Gastrocnemius medialis (tissue), 4 donors: Measurements from ENCODE around the gene GARIN5B. TPM values are rescaled to one million over a fixed set of nuclear protein-coding genes. Genes with fewer than 3 reads are reported as not detected.
"Not testable (repeated sequence)": the region's sequence is repeated elsewhere in the genome, so short reads cannot be mapped to it uniquely, and the experiment has no call there.

Experiments
- ATAC-seq, 2 donors: fragments of 150-250 bp; one replicate each; pipeline ENCODE4 v1.9.1; 2016
- DNase-seq, 2 donors: peaks; one replicate each; pipeline ENCODE4 v3.0.0-alpha.2; 2019
- H3K27ac ChIP-seq, 4 donors: fragments of 200-600 bp; sonication (generic); 1 replicate in 1 of 4; 2 replicates in 3 of 4; pipeline ENCODE4 v1.5.1; 2016 to 2018; ENCODE audit warnings: mild to moderate bottlenecking in 2 of 4, moderate library complexity in 1 of 4
- H3K27me3 ChIP-seq, 3 donors: fragments of 200-600 bp; sonication (generic) in 2 of 3; 1 replicate in 1 of 3; 2 replicates in 2 of 3; pipeline versions ENCODE4 v1.5.1 to v1.6.0; 2016 to 2019; ENCODE audit warnings: mild to moderate bottlenecking in 1 of 3, moderate library complexity in 1 of 3
- H3K36me3 ChIP-seq, 2 donors: fragments of 200-600 bp; sonication (generic) in 1 of 2; one replicate each; pipeline ENCODE4 v1.5.1; 2017 to 2018
- H3K4me1 ChIP-seq, 2 donors: fragments of 200-600 bp; sonication (generic) in 1 of 2; one replicate each; pipeline ENCODE4 v1.5.1; 2016 to 2017; ENCODE audit warnings: mild to moderate bottlenecking in 2 of 2
- H3K4me3 ChIP-seq, 4 donors: fragments of 200-600 bp; sonication (generic) in 3 of 4; 1 replicate in 1 of 4; 2 replicates in 3 of 4; pipeline ENCODE4 v1.5.1; 2016 to 2019; ENCODE audit warnings: mild to moderate bottlenecking in 2 of 4
- H3K9me3 ChIP-seq, 3 donors: fragments of 200-600 bp; sonication (generic) in 2 of 3; 1 replicate in 1 of 3; 2 replicates in 2 of 3; pipeline ENCODE4 v1.5.1; 2016 to 2019
- CTCF ChIP-seq, 5 experiments: fragments of 450-650 bp in 3 of 5; fragments of 200-600 bp in 2 of 5; sonication (generic) in 2 of 5; IDR thresholded peaks in 4 of 5; conservative IDR thresholded peaks in 1 of 5; 1 replicate in 4 of 5; 2 replicates in 1 of 5; pipeline ENCODE4 v1.5.1; 2016 to 2019; ENCODE audit warnings: antibody characterized with exemption in 5 of 5, mild to moderate bottlenecking in 3 of 5, moderate library complexity in 3 of 5
- POLR2A ChIP-seq, 2 donors: fragments of 450-650 bp; IDR thresholded peaks; one replicate each; pipeline ENCODE4 v1.6.1; 2017; ENCODE audit warnings: antibody characterized with exemption in 2 of 2, mild to moderate bottlenecking in 2 of 2, moderate library complexity in 2 of 2
- in situ Hi-C, 4 donors: fragments of 200-750 bp; cut with MboI; loops; one replicate each; pipeline versions ENCODE4 v1.15.0 to v1.8.0; 2017; ENCODE audit warnings: low sequenced_read_pairs in 4 of 4
- intact Hi-C: fragments of 100-400 bp; cut with DNase I; formaldehyde crosslinking; loops from one replicate; pipeline ENCODE4 v1.15.1; 2023; ENCODE audit warnings: low total_unique reads
- total RNA-seq, 4 donors: library from RNA; depleted of rRNA; stranded (reverse); fragments of >200 nt; gene quantifications; one replicate each; pipeline versions ENCODE4 v1.1.0 to v1.2.3, GENCODE V29; 2016

The GARIN5B gene
- total RNA-seq, 4 donors from 2014 or later, result not detected

GRCh38 chr19:55405638-55406037 lies 42.6 kb upstream of the GARIN5B start:
- H3K27me3 ChIP-seq, result no peaks in the 10 kb centered on the region
- no peak for DNase-seq
- in situ Hi-C loops (loop anchor here in 1 of 4 donors (25.0 kb wide), 2 partner anchors 118 to 268 kb away; partner anchors contain the start of genes BRSK1, HSPBP1 and TNNT1), intact Hi-C loops (loop anchor here (2.0 to 5.0 kb wide), 3 partner anchors 21 to 217 kb away; partner anchors contain the start of genes C19orf85, ISOC2, RPL28 and TMEM238)
- H3K27ac ChIP-seq, result no peak overlapping the region
- TF ChIP-seq CTCF (IDR thresholded peaks at IDR 0.05 in 4 of 5, conservative IDR thresholded peaks at IDR 0.05 in 1 of 5), result no peak
- no peak for TF ChIP-seq POLR2A (IDR thresholded peaks at IDR 0.05)
- H3K4me3 ChIP-seq, result no peak overlapping the region
- no peak for ATAC-seq
- no peaks in the 10 kb centered on the region for H3K9me3 ChIP-seq
- H3K36me3 ChIP-seq, result peaks cover 0 to 18% of the 10 kb centered on the region in 2 donors
- H3K4me1 ChIP-seq, result peaks cover 0 to 15% of the 10 kb centered on the region in 2 donors

GRCh38 chr19:55402509-55402908 lies 39.4 kb upstream of the GARIN5B start:
- Histone ChIP-seq H3K4me3 (no peak overlapping the region), H3K36me3 (peaks cover 0 to 18% of the 10 kb centered on the region in 2 donors), H3K27me3 (no peaks in the 10 kb centered on the region), H3K9me3 (no peaks in the 10 kb centered on the region), H3K4me1 (peaks cover 0 to 10% of the 10 kb centered on the region in 2 donors), H3K27ac (no peak overlapping the region)
- DNase-seq (no peak), ATAC-seq (no peak)
- TF ChIP-seq POLR2A (IDR thresholded peaks at IDR 0.05) (no peak), CTCF (IDR thresholded peaks at IDR 0.05 in 4 of 5, conservative IDR thresholded peaks at IDR 0.05 in 1 of 5) (no peak)
- intact Hi-C loops (no loop called here), in situ Hi-C loops (loop anchor here in 1 of 4 donors (25.0 kb wide), 2 partner anchors 115 to 265 kb away; partner anchors contain the start of genes BRSK1, HSPBP1 and TNNT1)

- peaks cover 0 to 18% of the 10 kb centered on the region in 2 donors for H3K36me3 ChIP-seq
- H3K27me3 ChIP-seq, DNase-seq, H3K4me3 ChIP-seq, H3K27ac ChIP-seq, H3K9me3 ChIP-seq, intact Hi-C loops, ATAC-seq, H3K4me1 ChIP-seq: not testable (repeated sequence)
- in situ Hi-C loops, result loop anchor here in 1 of 4 donors (25.0 kb wide), 2 partner anchors 114 to 264 kb away; partner anchors contain the start of genes BRSK1, HSPBP1 and TNNT1
Measured at GRCh38 chr19:55401390-55401789, 38.3 kb upstream of the GARIN5B start.

- Histone ChIP-seq H3K4me3 (no peak overlapping the region), H3K36me3 (peaks cover 0 to 18% of the 10 kb centered on the region in 2 donors), H3K9me3 (no peaks in the 10 kb centered on the region), H3K27ac (no peak overlapping the region), H3K27me3 (no peaks in the 10 kb centered on the region), H3K4me1 (no peaks in the 10 kb centered on the region)
- intact Hi-C loops (no loop called here), in situ Hi-C loops (loop anchor here in 1 of 4 donors (25.0 kb wide), 2 partner anchors 113 to 263 kb away; partner anchors contain the start of genes BRSK1, HSPBP1 and TNNT1)
- no peak for TF ChIP-seq POLR2A (IDR thresholded peaks at IDR 0.05)
- no peak for TF ChIP-seq CTCF (IDR thresholded peaks at IDR 0.05 in 4 of 5, conservative IDR thresholded peaks at IDR 0.05 in 1 of 5)
- no peak for ATAC-seq
- no peak for DNase-seq
Measured at GRCh38 chr19:55400281-55401087, 37.4 kb upstream of the GARIN5B start.

- Histone ChIP-seq H3K4me3 (no peak overlapping the region), H3K27ac (no peak overlapping the region), H3K27me3 (no peaks in the 10 kb centered on the region), H3K36me3 (peaks cover 0 to 18% of the 10 kb centered on the region in 2 donors), H3K9me3 (no peaks in the 10 kb centered on the region), H3K4me1 (no peaks in the 10 kb centered on the region)
- TF ChIP-seq CTCF (IDR thresholded peaks at IDR 0.05 in 4 of 5, conservative IDR thresholded peaks at IDR 0.05 in 1 of 5) (no peak), POLR2A (IDR thresholded peaks at IDR 0.05) (no peak)
- intact Hi-C loops (no loop called here), in situ Hi-C loops (no loop called here)
- ATAC-seq (no peak), DNase-seq (no peak)
Measured at GRCh38 chr19:55398200-55398925, 35.3 kb upstream of the GARIN5B start.
